ENCODE measurements around the gene KLHDC10. TPM values are rescaled to one million over a fixed set of nuclear protein-coding genes. Genes with fewer than 3 reads are reported as not detected.

Gene KLHDC10
- total and polyA plus RNA-seq, 2 experiments from 2014 or later, result 5.5 to 14.7 TPM

DNA sequence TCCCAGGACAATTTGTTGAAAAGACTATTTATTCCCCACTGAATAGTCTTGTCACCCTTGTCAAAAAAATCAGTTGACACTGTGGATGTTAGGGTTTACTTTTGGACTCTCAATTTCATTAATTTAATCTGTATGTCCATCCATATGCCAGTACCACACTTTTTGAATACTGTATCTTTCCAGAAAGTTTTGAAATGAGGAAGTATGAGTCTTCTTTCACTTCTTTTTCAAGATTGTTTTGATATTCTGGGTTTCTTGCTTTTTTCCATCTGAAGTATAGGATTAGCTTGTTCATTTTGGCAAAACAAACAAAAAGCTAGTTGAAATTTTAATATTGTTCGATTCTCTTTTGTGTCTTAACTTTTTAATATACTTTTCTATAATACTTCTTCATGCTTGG lies 21.7 kb downstream of the KLHDC10 start:
- no peaks in the 10 kb centered on the region for H3K36me3 Mint-ChIP-seq (ENCODE audit: low read depth)
- no peaks in the 10 kb centered on the region for H3K9me2 ChIP-seq (ENCODE audit: insufficient read depth)
- H4K20me1 ChIP-seq (replicated peaks; ENCODE audit: insufficient read depth), result peaks cover 12% of the 10 kb centered on the region
- no peak overlapping the region for H2AFZ ChIP-seq
- no peak overlapping the region for H3K27ac Mint-ChIP-seq
- no peaks in the 10 kb centered on the region for H3K4me1 Mint-ChIP-seq
- DNase-seq (ENCODE audit: low spot score), result no peak
- no peaks in the 10 kb centered on the region for H3K27me3 Mint-ChIP-seq (ENCODE audit: insufficient read depth, low read depth, poor library complexity)
- H3K4me3 Mint-ChIP-seq, result no peak overlapping the region
- no peaks in the 10 kb centered on the region for H3K9me3 Mint-ChIP-seq
- H3K27me3 ChIP-seq (ENCODE audit: insufficient read depth), result no peaks in the 10 kb centered on the region
- TF ChIP-seq, protein P1, sequence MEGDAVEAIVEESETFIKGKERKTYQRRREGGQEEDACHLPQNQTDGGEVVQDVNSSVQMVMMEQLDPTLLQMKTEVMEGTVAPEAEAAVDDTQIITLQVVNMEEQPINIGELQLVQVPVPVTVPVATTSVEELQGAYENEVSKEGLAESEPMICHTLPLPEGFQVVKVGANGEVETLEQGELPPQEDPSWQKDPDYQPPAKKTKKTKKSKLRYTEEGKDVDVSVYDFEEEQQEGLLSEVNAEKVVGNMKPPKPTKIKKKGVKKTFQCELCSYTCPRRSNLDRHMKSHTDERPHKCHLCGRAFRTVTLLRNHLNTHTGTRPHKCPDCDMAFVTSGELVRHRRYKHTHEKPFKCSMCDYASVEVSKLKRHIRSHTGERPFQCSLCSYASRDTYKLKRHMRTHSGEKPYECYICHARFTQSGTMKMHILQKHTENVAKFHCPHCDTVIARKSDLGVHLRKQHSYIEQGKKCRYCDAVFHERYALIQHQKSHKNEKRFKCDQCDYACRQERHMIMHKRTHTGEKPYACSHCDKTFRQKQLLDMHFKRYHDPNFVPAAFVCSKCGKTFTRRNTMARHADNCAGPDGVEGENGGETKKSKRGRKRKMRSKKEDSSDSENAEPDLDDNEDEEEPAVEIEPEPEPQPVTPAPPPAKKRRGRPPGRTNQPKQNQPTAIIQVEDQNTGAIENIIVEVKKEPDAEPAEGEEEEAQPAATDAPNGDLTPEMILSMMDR (conservative IDR thresholded peaks at IDR 0.05; ENCODE audit: low read depth in 2 of 2), result no peak
- no peak for TF ChIP-seq EZH2phosphoT487 (IDR thresholded peaks at IDR 0.05; ENCODE audit: unreplicated experiment)
- TF ChIP-seq, protein P2, sequence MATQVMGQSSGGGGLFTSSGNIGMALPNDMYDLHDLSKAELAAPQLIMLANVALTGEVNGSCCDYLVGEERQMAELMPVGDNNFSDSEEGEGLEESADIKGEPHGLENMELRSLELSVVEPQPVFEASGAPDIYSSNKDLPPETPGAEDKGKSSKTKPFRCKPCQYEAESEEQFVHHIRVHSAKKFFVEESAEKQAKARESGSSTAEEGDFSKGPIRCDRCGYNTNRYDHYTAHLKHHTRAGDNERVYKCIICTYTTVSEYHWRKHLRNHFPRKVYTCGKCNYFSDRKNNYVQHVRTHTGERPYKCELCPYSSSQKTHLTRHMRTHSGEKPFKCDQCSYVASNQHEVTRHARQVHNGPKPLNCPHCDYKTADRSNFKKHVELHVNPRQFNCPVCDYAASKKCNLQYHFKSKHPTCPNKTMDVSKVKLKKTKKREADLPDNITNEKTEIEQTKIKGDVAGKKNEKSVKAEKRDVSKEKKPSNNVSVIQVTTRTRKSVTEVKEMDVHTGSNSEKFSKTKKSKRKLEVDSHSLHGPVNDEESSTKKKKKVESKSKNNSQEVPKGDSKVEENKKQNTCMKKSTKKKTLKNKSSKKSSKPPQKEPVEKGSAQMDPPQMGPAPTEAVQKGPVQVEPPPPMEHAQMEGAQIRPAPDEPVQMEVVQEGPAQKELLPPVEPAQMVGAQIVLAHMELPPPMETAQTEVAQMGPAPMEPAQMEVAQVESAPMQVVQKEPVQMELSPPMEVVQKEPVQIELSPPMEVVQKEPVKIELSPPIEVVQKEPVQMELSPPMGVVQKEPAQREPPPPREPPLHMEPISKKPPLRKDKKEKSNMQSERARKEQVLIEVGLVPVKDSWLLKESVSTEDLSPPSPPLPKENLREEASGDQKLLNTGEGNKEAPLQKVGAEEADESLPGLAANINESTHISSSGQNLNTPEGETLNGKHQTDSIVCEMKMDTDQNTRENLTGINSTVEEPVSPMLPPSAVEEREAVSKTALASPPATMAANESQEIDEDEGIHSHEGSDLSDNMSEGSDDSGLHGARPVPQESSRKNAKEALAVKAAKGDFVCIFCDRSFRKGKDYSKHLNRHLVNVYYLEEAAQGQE (IDR thresholded peaks at IDR 0.05; ENCODE audit: unreplicated experiment), result no peak
- TF ChIP-seq, protein P3, sequence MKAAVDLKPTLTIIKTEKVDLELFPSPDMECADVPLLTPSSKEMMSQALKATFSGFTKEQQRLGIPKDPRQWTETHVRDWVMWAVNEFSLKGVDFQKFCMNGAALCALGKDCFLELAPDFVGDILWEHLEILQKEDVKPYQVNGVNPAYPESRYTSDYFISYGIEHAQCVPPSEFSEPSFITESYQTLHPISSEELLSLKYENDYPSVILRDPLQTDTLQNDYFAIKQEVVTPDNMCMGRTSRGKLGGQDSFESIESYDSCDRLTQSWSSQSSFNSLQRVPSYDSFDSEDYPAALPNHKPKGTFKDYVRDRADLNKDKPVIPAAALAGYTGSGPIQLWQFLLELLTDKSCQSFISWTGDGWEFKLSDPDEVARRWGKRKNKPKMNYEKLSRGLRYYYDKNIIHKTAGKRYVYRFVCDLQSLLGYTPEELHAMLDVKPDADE (IDR thresholded peaks at IDR 0.05), result no peak
- TF ChIP-seq ZNF331 (CRISPR knock-in tag; IDR thresholded peaks at IDR 0.05; ENCODE audit: low read depth), result no peak
- H3K4me3 ChIP-seq, result no peak overlapping the region
- H3K4me1 ChIP-seq (ENCODE audit: insufficient read depth), result no peaks in the 10 kb centered on the region
- no peak for ATAC-seq
- H3K27ac ChIP-seq (ENCODE audit: low read depth), result no peak overlapping the region
- peaks cover 56% of the 10 kb centered on the region for H3K79me2 ChIP-seq (replicated peaks; ENCODE audit: insufficient read depth)
- no peak overlapping the region for H3K4me2 ChIP-seq
- H3F3A ChIP-seq (replicated peaks; ENCODE audit: low read depth), result no peaks in the 10 kb centered on the region
- H3K36me3 ChIP-seq (ENCODE audit: insufficient read depth), result no peaks in the 10 kb centered on the region

DNA sequence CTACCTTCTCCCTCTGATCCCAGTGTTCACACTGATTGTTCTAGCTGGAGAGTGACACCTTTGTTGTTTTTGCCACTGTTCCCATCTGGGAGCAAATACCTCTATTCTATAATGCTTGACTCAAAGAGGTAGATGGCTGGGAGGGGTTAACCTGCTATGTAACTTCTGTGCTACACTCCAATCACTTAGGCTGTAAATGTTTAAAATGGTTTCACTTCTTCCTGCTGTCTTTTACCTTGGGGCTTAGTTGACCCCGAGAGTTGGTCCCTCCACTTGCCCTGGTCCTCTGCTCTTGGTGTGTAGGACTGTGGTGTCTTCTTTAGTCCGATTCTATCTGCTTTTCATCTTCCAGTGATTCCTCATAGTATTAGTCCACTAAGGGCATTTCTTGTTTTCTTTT lies 22.3 kb downstream of the KLHDC10 start:
- Histone ChIP-seq H3K36me3 (ENCODE audit: insufficient read depth) (no peaks in the 10 kb centered on the region), H3K4me2 (no peak overlapping the region), H3K4me3 (no peak overlapping the region), H3F3A (replicated peaks; ENCODE audit: low read depth) (no peaks in the 10 kb centered on the region), H3K27ac (ENCODE audit: low read depth) (no peak overlapping the region), H3K79me2 (replicated peaks; ENCODE audit: insufficient read depth) (peaks cover 50% of the 10 kb centered on the region), H3K9me2 (ENCODE audit: insufficient read depth) (no peaks in the 10 kb centered on the region), H2AFZ (no peak overlapping the region), H3K4me1 (ENCODE audit: insufficient read depth) (no peaks in the 10 kb centered on the region), H3K27me3 (ENCODE audit: insufficient read depth) (no peaks in the 10 kb centered on the region), H4K20me1 (replicated peaks; ENCODE audit: insufficient read depth) (peaks cover 7% of the 10 kb centered on the region)
- Mint-ChIP-seq H3K27ac (no peak overlapping the region), H3K27me3 (ENCODE audit: insufficient read depth, low read depth, poor library complexity) (no peaks in the 10 kb centered on the region), H3K4me1 (no peaks in the 10 kb centered on the region), H3K9me3 (no peaks in the 10 kb centered on the region), H3K4me3 (no peak overlapping the region), H3K36me3 (ENCODE audit: low read depth) (no peaks in the 10 kb centered on the region)
- ATAC-seq, result 0 out of 3 replicates have a peak, but pooled peaks have one; percentile 29
- DNase-seq (ENCODE audit: low spot score), result no peak
- TF ChIP-seq, protein P3 (IDR thresholded peaks at IDR 0.05), result no peak
- TF ChIP-seq ZNF114 (CRISPR knock-in tag; IDR thresholded peaks at IDR 0.05) (no peak), STAT1 (IDR thresholded peaks at IDR 0.05; ENCODE audit: unreplicated experiment) (no peak), EZH2phosphoT487 (IDR thresholded peaks at IDR 0.05; ENCODE audit: unreplicated experiment) (no peak)
